CD4-positive, alpha-beta T cell treated with Interleukin-12 subunit alpha and Interleukin-12 subunit beta, for 1 hour (primary cell): ENCODE data around the gene DTNBP1.
"Not testable (repeated sequence)": the region's sequence is repeated elsewhere in the genome, so short reads cannot be mapped to it uniquely, and the experiment has no call there.

Source experiments
- DNase-seq: peaks from one replicate; pipeline ENCODE4 v3.0.0-alpha.2; 2020

The DTNBP1 gene

GRCh38 chr6:15662326-15663129 lies at the start of gene DTNBP1:
Gene DTNBP1 (minus strand): TSS chr6:15663028. CDS start chr6:15662869, 159 bp downstream.
- DNase-seq: peak; percentile 85

- DNase-seq: no peak
Observed at GRCh38 chr6:15709651-15710269, 46.9 kb upstream of the DTNBP1 start.

GRCh38 chr6:15708231-15708630 lies 45.4 kb upstream of the DTNBP1 start:
- no peak for DNase-seq

- DNase-seq: no peak
Observed at GRCh38 chr6:15705981-15706380, 43.2 kb upstream of the DTNBP1 start.

- no peak for DNase-seq
Observed at GRCh38 chr6:15698471-15698870, 35.6 kb upstream of the DTNBP1 start.

- DNase-seq: no peak
Observed at GRCh38 chr6:15697895-15698294, 35.1 kb upstream of the DTNBP1 start.

GRCh38 chr6:15691250-15691869 lies 28.5 kb upstream of the DTNBP1 start:
- peak; percentile 83 for DNase-seq

- no peak for DNase-seq
Observed at GRCh38 chr6:15690510-15690909, 27.7 kb upstream of the DTNBP1 start.

GRCh38 chr6:15689586-15690482 lies 27.0 kb upstream of the DTNBP1 start:
- DNase-seq: no peak

- no peak for DNase-seq
Observed at GRCh38 chr6:15685619-15686018, 22.8 kb upstream of the DTNBP1 start.

GRCh38 chr6:15682965-15683822 lies 20.4 kb upstream of the DTNBP1 start:
- DNase-seq: no peak

- no peak for DNase-seq
Observed at GRCh38 chr6:15681946-15682345, 19.1 kb upstream of the DTNBP1 start.

- DNase-seq: no peak
Observed at GRCh38 chr6:15678514-15678913, 15.7 kb upstream of the DTNBP1 start.

- DNase-seq: no peak
Observed at GRCh38 chr6:15677822-15678221, 15.0 kb upstream of the DTNBP1 start.

GRCh38 chr6:15675536-15676220 lies 12.8 kb upstream of the DTNBP1 start:
- no peak for DNase-seq

GRCh38 chr6:15674690-15675386 lies 12.0 kb upstream of the DTNBP1 start:
- no peak for DNase-seq

GRCh38 chr6:15673666-15674065 lies 10.8 kb upstream of the DTNBP1 start:
- DNase-seq: no peak

- no peak for DNase-seq
Observed at GRCh38 chr6:15672818-15673217, 10.0 kb upstream of the DTNBP1 start.

- DNase-seq: no peak
Observed at GRCh38 chr6:15672291-15672690, 9.5 kb upstream of the DTNBP1 start.

GRCh38 chr6:15668918-15669317 lies 6.1 kb upstream of the DTNBP1 start:
- DNase-seq: no peak

- not testable (repeated sequence) for DNase-seq
Observed at GRCh38 chr6:15666896-15667295, 4.1 kb upstream of the DTNBP1 start.
